ENCODE results near the gene CACNA1I.

The CACNA1I gene

DNA sequence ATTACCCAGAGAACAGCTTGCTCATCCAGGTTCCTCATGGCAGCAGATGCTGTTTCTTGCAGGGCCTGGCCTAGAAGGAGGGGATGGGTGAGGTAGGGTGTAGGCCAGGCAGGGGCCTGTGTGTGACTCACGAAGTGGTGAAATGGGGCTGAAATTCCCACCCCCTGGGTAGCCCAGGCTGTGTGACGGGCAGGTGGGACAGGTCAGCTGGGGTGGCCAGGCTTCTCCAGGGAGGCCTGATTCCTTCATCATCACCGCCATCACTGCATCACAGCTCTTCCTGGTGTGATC lies 83.2 kb downstream of the CACNA1I start:
- DNase-seq = no peak

GRCh38 chr22:39654131-39654926 lies 83.8 kb downstream of the CACNA1I start:
- DNase-seq = no peak

DNA sequence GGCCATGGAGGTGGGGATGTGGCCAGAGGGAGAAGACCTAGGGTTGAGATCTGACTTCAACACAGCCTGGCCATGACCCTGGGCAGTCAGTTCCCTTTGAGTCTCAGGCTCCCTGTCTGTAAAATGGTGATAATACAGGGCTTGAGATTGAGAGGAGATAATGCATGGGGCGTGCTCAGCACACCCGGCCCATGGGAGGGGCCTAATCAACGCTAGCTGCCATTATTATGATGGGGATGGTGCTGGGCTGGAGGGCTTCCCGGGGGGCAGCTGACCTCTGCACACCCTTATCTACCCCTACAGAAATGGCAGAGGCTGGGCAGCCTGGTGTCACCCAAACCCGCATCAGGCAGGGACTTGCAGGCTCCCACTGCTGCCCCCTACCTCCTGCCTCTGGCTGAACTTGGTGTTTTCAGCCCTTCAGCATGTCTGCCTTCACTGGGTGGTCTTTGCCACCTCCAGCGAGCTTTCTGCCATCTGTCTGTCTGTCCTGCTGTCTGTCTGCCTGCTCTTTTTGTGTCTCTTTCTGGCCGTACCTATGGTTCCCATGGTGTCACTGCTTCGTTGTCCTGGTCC lies 84.5 kb downstream of the CACNA1I start:
- no peak for DNase-seq

- no peak for DNase-seq
Observed at GRCh38 chr22:39655831-39656230, 85.3 kb downstream of the CACNA1I start.

DNA sequence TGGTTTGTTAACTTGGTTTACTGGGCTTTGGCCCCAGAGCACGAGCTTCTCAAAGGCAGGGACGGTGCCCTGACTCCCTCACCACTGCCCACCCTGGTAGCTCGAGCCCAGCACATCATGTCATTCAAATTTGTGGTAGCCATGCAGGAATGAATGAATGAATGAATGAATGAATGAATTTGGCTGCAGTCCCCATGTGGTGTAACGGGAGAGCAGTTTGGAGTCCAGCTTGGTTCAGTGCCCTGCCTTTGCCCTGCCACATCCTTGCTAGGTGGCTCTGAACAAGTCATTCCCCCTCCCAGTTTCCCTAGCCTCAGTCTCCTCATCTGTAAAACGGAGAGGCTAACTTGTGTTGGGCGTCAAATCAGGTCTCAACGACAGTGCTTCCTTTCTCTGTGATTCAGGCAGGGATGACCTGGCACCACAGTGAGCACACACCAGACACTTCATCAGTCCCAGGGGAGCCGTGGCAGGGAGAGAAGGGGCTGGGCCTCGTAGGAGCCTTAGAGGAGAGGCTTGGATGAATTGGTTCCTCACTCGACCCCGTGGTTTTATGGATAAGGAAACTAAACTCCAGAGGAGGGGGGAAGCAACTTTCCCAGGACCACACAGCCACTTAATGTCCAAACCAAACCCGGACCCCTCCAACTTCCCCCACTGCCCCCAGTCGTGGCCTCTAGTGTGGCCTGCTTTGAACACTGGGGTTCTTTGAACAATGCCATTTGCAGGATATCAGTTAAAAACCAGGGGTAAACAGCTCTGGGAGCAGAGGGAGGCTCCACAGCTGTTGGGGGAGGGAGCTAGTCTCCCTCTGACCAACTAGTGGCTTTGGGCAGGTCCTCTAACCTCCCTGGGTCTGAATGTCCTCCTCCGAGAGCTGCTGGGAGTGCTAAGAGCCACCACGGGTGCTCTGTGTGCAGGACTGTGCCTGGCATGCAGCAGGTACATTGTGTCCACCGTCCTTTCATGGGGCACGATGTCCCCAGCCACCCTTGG lies 86.2 kb downstream of the CACNA1I start:
- no peak for DNase-seq

- DNase-seq = no peak
Observed at GRCh38 chr22:39658367-39658766, 87.8 kb downstream of the CACNA1I start.

GRCh38 chr22:39658806-39659463 lies 88.4 kb downstream of the CACNA1I start:
- no peak for DNase-seq

DNA sequence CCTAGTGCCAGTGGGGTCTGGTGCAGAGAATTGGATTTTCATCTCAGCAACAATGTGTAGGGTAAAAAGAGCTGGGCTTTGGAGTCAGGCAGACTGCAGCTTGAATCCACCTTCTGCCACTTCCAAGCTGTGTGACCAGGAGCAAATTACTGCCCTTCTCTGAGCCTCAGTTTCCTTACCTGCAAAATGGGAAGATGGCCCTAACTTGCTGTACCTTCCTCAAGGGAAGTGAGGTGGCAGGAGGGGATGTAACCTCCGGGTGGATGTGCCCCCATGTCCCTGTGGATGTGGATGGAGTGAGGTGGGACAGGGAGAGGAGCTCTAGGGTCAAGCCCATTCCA lies 90.9 kb downstream of the CACNA1I start:
- no peak for DNase-seq

- DNase-seq = no peak
Observed at GRCh38 chr22:39661842-39662685, 91.5 kb downstream of the CACNA1I start.

DNA sequence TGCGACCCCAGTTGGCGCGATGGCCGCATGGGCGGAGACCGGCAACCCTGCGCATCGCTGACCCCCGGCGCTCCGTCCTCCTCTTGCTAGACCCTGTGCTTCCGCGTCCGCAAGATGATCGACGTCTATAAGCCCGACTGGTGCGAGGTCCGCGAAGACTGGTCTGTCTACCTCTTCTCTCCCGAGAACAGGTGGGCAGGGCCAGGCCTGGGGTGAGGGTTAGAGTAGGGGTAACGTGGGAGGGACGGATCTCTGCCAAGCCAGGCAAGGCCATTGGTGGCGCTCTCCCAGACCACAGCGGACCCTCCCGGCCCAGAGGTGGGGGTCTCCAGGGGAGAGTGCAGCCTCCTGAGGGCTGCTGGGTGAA lies 92.1 kb downstream of the CACNA1I start:
- DNase-seq = no peak

GRCh38 chr22:39663751-39664150 lies 93.2 kb downstream of the CACNA1I start:
- DNase-seq = no peak

- DNase-seq = no peak
Observed at GRCh38 chr22:39664485-39665200, 94.1 kb downstream of the CACNA1I start.

- DNase-seq = no peak
Observed at GRCh38 chr22:39665229-39665628, 94.7 kb downstream of the CACNA1I start.

- no peak for DNase-seq
Observed at GRCh38 chr22:39665661-39666431, 95.3 kb downstream of the CACNA1I start.

DNA sequence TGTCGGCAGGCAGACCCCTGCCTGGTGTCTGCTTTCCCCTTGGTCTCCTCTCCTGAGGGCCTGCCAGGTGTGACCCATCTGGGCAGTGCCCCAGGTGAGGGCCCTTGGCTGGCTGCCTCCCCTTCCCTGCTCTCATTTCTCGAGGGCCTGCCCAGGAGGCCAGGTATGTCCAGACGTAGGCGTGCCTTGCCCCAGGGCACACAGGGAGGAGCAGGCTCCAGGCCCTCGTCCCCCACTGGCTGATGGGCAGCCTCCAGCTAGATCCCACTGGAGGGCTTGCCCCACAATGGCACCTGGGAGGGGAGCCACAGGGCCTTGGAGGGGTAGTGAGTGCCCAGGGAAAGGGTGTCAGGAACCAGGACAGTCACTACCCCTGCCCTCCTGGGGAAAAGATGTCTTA lies 95.9 kb downstream of the CACNA1I start:
- no peak for DNase-seq

- DNase-seq = no peak
Observed at GRCh38 chr22:39666926-39667325, 96.4 kb downstream of the CACNA1I start.

GRCh38 chr22:39669432-39669831 lies 98.9 kb downstream of the CACNA1I start:
- DNase-seq = no peak

GRCh38 chr22:39671936-39672335 lies 101.4 kb downstream of the CACNA1I start:
- no peak for DNase-seq

DNA sequence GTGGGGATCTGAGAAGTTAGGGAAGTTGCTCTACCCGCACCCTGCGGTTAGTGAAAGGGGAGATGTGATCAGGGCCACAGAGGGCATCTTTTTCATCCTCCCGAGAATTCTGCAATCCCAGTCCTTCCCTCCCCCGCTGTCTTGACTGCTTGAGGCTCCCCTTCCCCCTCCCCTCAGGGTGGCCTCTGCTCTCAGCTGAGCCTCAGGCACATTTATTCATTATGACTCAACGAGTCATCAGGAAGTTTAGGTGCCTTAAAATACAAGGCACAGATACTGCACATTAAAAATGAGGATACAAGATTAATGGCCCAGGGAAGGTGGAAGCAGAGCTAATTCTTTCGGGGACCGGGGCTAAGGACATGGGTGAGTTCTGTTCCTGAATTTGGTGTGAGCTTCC lies 104.0 kb downstream of the CACNA1I start:
- DNase-seq = no peak

GRCh38 chr22:39675947-39676346 lies 105.4 kb downstream of the CACNA1I start:
- no peak for DNase-seq

GRCh38 chr22:39677967-39678366 lies 107.4 kb downstream of the CACNA1I start:
- DNase-seq = no peak
